Kidney epithelial cell (primary cell): Measurements from ENCODE around the gene RNF14. TPM values are rescaled to one million over a fixed set of nuclear protein-coding genes. Genes with fewer than 3 reads are reported as not detected.

Experiments
- DNase-seq: peaks from one replicate; pipeline ENCODE4 v3.0.0-alpha.2; 2010; ENCODE audit warnings: low read depth
- H3K27me3 ChIP-seq: 2 replicates; pipeline ENCODE4 v1.6.0; 2011; ENCODE audit warnings: low read length; ENCODE audit not compliant: control insufficient read depth, insufficient read depth
- H3K36me3 ChIP-seq: 2 replicates; pipeline ENCODE4 v1.5.1; 2011; ENCODE audit warnings: low read length; ENCODE audit not compliant: control insufficient read depth, insufficient read depth
- H3K4me3 ChIP-seq: 2 replicates; pipeline ENCODE4 v1.5.1; 2011; ENCODE audit warnings: low read depth, mild to moderate bottlenecking, control low read depth, low read length
- CTCF ChIP-seq: IDR thresholded peaks from 2 replicates; pipeline ENCODE4 v1.5.1; 2011; ENCODE audit warnings: mild to moderate bottlenecking, moderate library complexity, low read length, control low read depth, inconsistent platforms; ENCODE audit not compliant: insufficient read depth, poor library complexity, severe bottlenecking
- total RNA-seq: library from RNA; depleted of rRNA; stranded (reverse); fragments of >200 nt; gene quantifications from 2 replicates; pipeline ENCODE4 v1.2.3, GENCODE V29; 2015

Gene RNF14
- total RNA-seq, 1 donor from 2014 or later: 95.9 TPM

GRCh38 chr5:141992349-141992963 lies 23.6 kb downstream of the RNF14 start:
- peak; percentile 63 for TF ChIP-seq CTCF
- no peaks in the 10 kb centered on the region for H3K36me3 ChIP-seq
- no peaks in the 10 kb centered on the region for H3K27me3 ChIP-seq
- DNase-seq: no peak
- H3K4me3 ChIP-seq: no peak overlapping the region

- H3K4me3 ChIP-seq: no peak overlapping the region
- no peaks in the 10 kb centered on the region for H3K36me3 ChIP-seq
- TF ChIP-seq CTCF: no peak
- DNase-seq: no peak
- no peaks in the 10 kb centered on the region for H3K27me3 ChIP-seq
Measured at GRCh38 chr5:141994511-141995136, 25.7 kb downstream of the RNF14 start.

- no peak for DNase-seq
- no peaks in the 10 kb centered on the region for H3K27me3 ChIP-seq
- H3K4me3 ChIP-seq: no peak overlapping the region
- no peaks in the 10 kb centered on the region for H3K36me3 ChIP-seq
- no peak for TF ChIP-seq CTCF
Measured at GRCh38 chr5:141995656-141996055, 26.8 kb downstream of the RNF14 start.

GRCh38 chr5:141997358-141997960 lies 28.6 kb downstream of the RNF14 start:
- TF ChIP-seq CTCF: no peak
- no peak overlapping the region for H3K4me3 ChIP-seq
- H3K36me3 ChIP-seq: no peaks in the 10 kb centered on the region
- H3K27me3 ChIP-seq: no peaks in the 10 kb centered on the region
- no peak for DNase-seq

- TF ChIP-seq CTCF: no peak
- no peak for DNase-seq
- no peaks in the 10 kb centered on the region for H3K27me3 ChIP-seq
- no peaks in the 10 kb centered on the region for H3K36me3 ChIP-seq
- H3K4me3 ChIP-seq: no peak overlapping the region
Measured at GRCh38 chr5:142000173-142000572, 31.3 kb downstream of the RNF14 start.
